Smooth muscle cell (in vitro differentiated cells): Measurements from ENCODE around the gene ZNF614. TPM values are rescaled to one million over a fixed set of nuclear protein-coding genes. Genes with fewer than 3 reads are reported as not detected.
"Not testable (repeated sequence)": the region's sequence is repeated elsewhere in the genome, so short reads cannot be mapped to it uniquely, and the experiment has no call there.

ENCODE experiments used
- DNase-seq: peaks from one replicate; lab custom pipeline; 2025; ENCODE audit not compliant: unreplicated experiment; lab: John Stamatoyannopoulos, UW
- H2AFZ ChIP-seq: fragments of 200-600 bp; sonication (generic); 2 replicates; pipeline ENCODE4 v1.6.0; 2016; ENCODE audit warnings: antibody characterized with exemption, low read depth, mild to moderate bottlenecking
- H3F3A ChIP-seq: fragments of 200-600 bp; sonication (generic); 2 replicates; pipeline ENCODE4 v1.6.0; 2017; ENCODE audit warnings: antibody characterized with exemption, low read depth
- H3K27ac ChIP-seq: fragments of 200-600 bp; sonication (generic); 2 replicates; pipeline ENCODE4 v1.5.1; 2016; ENCODE audit warnings: low read depth, mild to moderate bottlenecking
- H3K27me3 ChIP-seq: fragments of 200-600 bp; sonication (generic); 2 replicates; pipeline ENCODE4 v1.6.1; 2016; ENCODE audit warnings: low read depth, mild to moderate bottlenecking
- H3K36me3 ChIP-seq: fragments of 200-600 bp; sonication (generic); 2 replicates; pipeline ENCODE4 v1.5.1; 2016; ENCODE audit warnings: low read depth
- H3K4me1 ChIP-seq: fragments of 200-600 bp; sonication (generic); 2 replicates; pipeline ENCODE4 v1.5.1; 2016; ENCODE audit warnings: low read depth
- H3K4me2 ChIP-seq: fragments of 200-600 bp; sonication (generic); 2 replicates; pipeline ENCODE4 v1.6.0; 2016; ENCODE audit warnings: mild to moderate bottlenecking
- H3K4me3 ChIP-seq: fragments of 200-600 bp; sonication (generic); 2 replicates; pipeline ENCODE4 v1.5.1; 2016; ENCODE audit warnings: mild to moderate bottlenecking
- H3K79me2 ChIP-seq: fragments of 200-600 bp; sonication (generic); 2 replicates; pipeline ENCODE4 v1.6.0; 2016; ENCODE audit warnings: low read depth, mild to moderate bottlenecking
- H3K9ac ChIP-seq: fragments of 200-600 bp; sonication (generic); 2 replicates; pipeline ENCODE4 v1.6.0; 2016; ENCODE audit warnings: low read depth
- H3K9me3 ChIP-seq: fragments of 200-600 bp; sonication (generic); replicated peaks from 2 replicates; pipeline ENCODE4 v1.5.1; 2016; ENCODE audit warnings: low read depth
- H4K20me1 ChIP-seq: fragments of 200-600 bp; sonication (generic); 2 replicates; pipeline ENCODE4 v1.6.0; 2016; ENCODE audit warnings: low read depth
- CTCF ChIP-seq: fragments of 200-600 bp; sonication (generic); IDR thresholded peaks from 2 replicates; pipeline ENCODE4 v1.5.1; 2017; ENCODE audit warnings: borderline replicate concordance, mild to moderate bottlenecking, antibody characterized with exemption; ENCODE audit not compliant: insufficient read depth, poor library complexity, severe bottlenecking
- WGBS: methylation state at CpG from one replicate; pipeline ENCODE4 v1.1.7; 2016; ENCODE audit warnings: low lambda C conversion rate; 5-methylcytosine and 5-hydroxymethylcytosine counted together
- polyA plus RNA-seq: library from polyadenylated mRNA; unstranded; fragments of >200 nt; fragmentation: Nextera tagmentation; extraction: Ambion mirVana; gene quantifications from 2 replicates; pipeline ENCODE4 v1.2.1, GENCODE V29; 2016
- total RNA-seq: library from RNA; depleted of rRNA; stranded (reverse); fragments of >200 nt; gene quantifications from 2 replicates; pipeline ENCODE4 v1.2.3, GENCODE V29; 2014

The ZNF614 gene
- total and polyA plus RNA-seq, 2 experiments from 2014 or later, result 7.9 to 11.1 TPM

- H3K9me3 ChIP-seq, result peaks cover 6% of the 10 kb centered on the region
Observed at GRCh38 chr19:51983361-51983760, 44.8 kb downstream of the ZNF614 start.

GRCh38 chr19:51980926-51981325 is 47.3 kb downstream of the ZNF614 start:
- H3K4me1 ChIP-seq, H3K9me3 ChIP-seq, H3F3A ChIP-seq, H3K4me2 ChIP-seq, H3K36me3 ChIP-seq, H3K4me3 ChIP-seq, H3K27ac ChIP-seq, H4K20me1 ChIP-seq, H2AFZ ChIP-seq, DNase-seq, H3K27me3 ChIP-seq, H3K9ac ChIP-seq: not testable (repeated sequence)
- WGBS, result 91% methylated on average over 6 of the region's 6 CpGs
- peaks cover 16% of the 10 kb centered on the region for H3K79me2 ChIP-seq

More at GRCh38 chr19:51983361-51983760, 44.8 kb downstream of the ZNF614 start:
- no peak for DNase-seq
- H3K27ac ChIP-seq, result no peak overlapping the region
- H3K36me3 ChIP-seq, result no peaks in the 10 kb centered on the region
- no peak overlapping the region for H3K4me3 ChIP-seq
- H3K79me2 ChIP-seq, result peaks cover 16% of the 10 kb centered on the region
- no peak for TF ChIP-seq CTCF
- H2AFZ ChIP-seq, result no peak overlapping the region
- H4K20me1 ChIP-seq, result no peaks in the 10 kb centered on the region
- H3F3A ChIP-seq, result no peaks in the 10 kb centered on the region
- H3K9ac ChIP-seq, result no peak overlapping the region
- H3K27me3 ChIP-seq, result no peaks in the 10 kb centered on the region
- no peaks in the 10 kb centered on the region for H3K4me1 ChIP-seq
- WGBS, result 89% methylated on average over 4 of the region's 4 CpGs
- H3K4me2 ChIP-seq, result no peak overlapping the region

GRCh38 chr19:51980116-51980736 is 48.0 kb downstream of the ZNF614 start:
- Histone ChIP-seq H3K9me3 (peaks cover 12% of the 10 kb centered on the region), H3K36me3 (no peaks in the 10 kb centered on the region), H4K20me1 (no peaks in the 10 kb centered on the region), H3K9ac (no peak overlapping the region), H3K4me3 (no peak overlapping the region), H3K4me2 (no peak overlapping the region), H3K4me1 (no peaks in the 10 kb centered on the region), H2AFZ (no peak overlapping the region), H3F3A (no peaks in the 10 kb centered on the region), H3K27ac (no peak overlapping the region), H3K27me3 (no peaks in the 10 kb centered on the region), H3K79me2 (peaks cover 10% of the 10 kb centered on the region)
- WGBS, result 85% methylated on average over 6 of the region's 6 CpGs
- DNase-seq, result no peak
- no peak for TF ChIP-seq CTCF

DNA sequence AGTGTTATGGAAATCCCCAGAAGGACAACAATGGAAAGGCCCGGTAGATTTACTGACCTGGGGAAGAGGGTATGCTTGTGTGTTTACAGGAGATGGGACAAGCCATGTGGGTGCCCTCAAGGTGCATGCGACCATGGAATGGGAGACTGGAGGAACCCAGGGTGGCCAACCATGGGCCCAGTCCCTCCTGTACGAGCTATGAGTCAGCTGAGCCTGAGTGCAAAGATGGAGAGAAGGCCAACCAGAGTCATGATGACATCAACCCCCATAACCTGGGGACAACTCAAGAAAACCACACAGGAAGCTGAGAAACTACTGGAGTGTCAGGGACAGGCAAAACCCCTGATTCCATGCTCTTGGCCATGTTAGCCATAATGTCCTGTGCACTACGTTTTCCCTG is 49.3 kb downstream of the ZNF614 start:
- no peaks in the 10 kb centered on the region for H3F3A ChIP-seq
- no peak for TF ChIP-seq CTCF

More for the DNA sequence above, 49.3 kb downstream of the ZNF614 start:
- no peak overlapping the region for H3K4me3 ChIP-seq
- no peaks in the 10 kb centered on the region for H3K36me3 ChIP-seq
- no peaks in the 10 kb centered on the region for H3K4me1 ChIP-seq
- DNase-seq, result no peak
- no peak overlapping the region for H2AFZ ChIP-seq
- no peaks in the 10 kb centered on the region for H4K20me1 ChIP-seq
- H3K27ac ChIP-seq, result no peak overlapping the region
- H3K79me2 ChIP-seq, result no peaks in the 10 kb centered on the region
- H3K27me3 ChIP-seq, result no peaks in the 10 kb centered on the region
- H3K9me3 ChIP-seq, result peaks cover 9% of the 10 kb centered on the region
- H3K4me2 ChIP-seq, result no peak overlapping the region
- 79% methylated on average over 4 of the region's 4 CpGs for WGBS
- no peak overlapping the region for H3K9ac ChIP-seq
